ENCODE measurements around the gene ADAMTS13.

- TF ChIP-seq CTCF (IDR thresholded peaks at IDR 0.05) (peak; percentile 95), ZFX (IDR thresholded peaks at IDR 0.05; ENCODE audit: borderline replicate concordance) (no peak)
Measured at GRCh38 chr9:133406480-133407307, 15.5 kb upstream of the ADAMTS13 start.

Data from 22Rv1 (cell line).